DMS114 treated with DMSO at 0.1 percent for 48 hours (cell line): ENCODE results near the gene CLDN9.
"Not testable (repeated sequence)": the region's sequence is repeated elsewhere in the genome, so short reads cannot be mapped to it uniquely, and the experiment has no call there.

Source experiments
- DNase-seq: peaks from one replicate; lab custom pipeline; 2025; ENCODE audit not compliant: unreplicated experiment; lab: John Stamatoyannopoulos, UW

The CLDN9 gene

GRCh38 chr16:3030222-3031212, 17.8 kb downstream of the CLDN9 start:
- no peak for DNase-seq

- DNase-seq: no peak
These were observed 19.9 kb downstream of the CLDN9 start for GRCh38 chr16:3032624-3033023.

GRCh38 chr16:3035289-3035971, 22.7 kb downstream of the CLDN9 start:
- DNase-seq: no peak

GRCh38 chr16:3035972-3036725, 23.4 kb downstream of the CLDN9 start:
- no peak for DNase-seq

- DNase-seq: no peak
These were observed 24.1 kb downstream of the CLDN9 start, which contains the start of gene BICDL2 for GRCh38 chr16:3036726-3037315. TSS of gene BICDL2 (minus strand) at chr16:3036944. CDS start at chr16:3035496, 1,448 bp downstream.

GRCh38 chr16:3038256-3038655, 25.5 kb downstream of the CLDN9 start:
- DNase-seq: no peak

GRCh38 chr16:3038896-3039295, 26.2 kb downstream of the CLDN9 start:
- no peak for DNase-seq

- no peak for DNase-seq
These were observed 29.7 kb downstream of the CLDN9 start for GRCh38 chr16:3042376-3042775.

- DNase-seq: no peak
These were observed 32.0 kb downstream of the CLDN9 start for GRCh38 chr16:3044708-3045107.

GRCh38 chr16:3045758-3046640, 33.3 kb downstream of the CLDN9 start, which contains the start of gene MMP25:
TSS of gene MMP25 (plus strand) at chr16:3046561. CDS start at chr16:3046918, 357 bp downstream.
- DNase-seq: no peak

- no peak for DNase-seq
These were observed 34.1 kb downstream of the CLDN9 start for GRCh38 chr16:3046641-3047386.

GRCh38 chr16:3047387-3047720, 34.6 kb downstream of the CLDN9 start:
- no peak for DNase-seq

- no peak for DNase-seq
These were observed 37.3 kb downstream of the CLDN9 start for GRCh38 chr16:3049921-3050481.

- DNase-seq: no peak
These were observed 37.8 kb downstream of the CLDN9 start for GRCh38 chr16:3050487-3050886.

- no peak for DNase-seq
These were observed 38.3 kb downstream of the CLDN9 start for GRCh38 chr16:3051009-3051408.

GRCh38 chr16:3051494-3051893, 38.8 kb downstream of the CLDN9 start:
- DNase-seq: no peak

- not testable (repeated sequence) for DNase-seq
These were observed 40.0 kb downstream of the CLDN9 start for GRCh38 chr16:3052571-3053329.

GRCh38 chr16:3053330-3053710, 40.6 kb downstream of the CLDN9 start:
- not testable (repeated sequence) for DNase-seq
